Measurements from ENCODE around the gene FMO3. TPM values are rescaled to one million over a fixed set of nuclear protein-coding genes. Genes with fewer than 3 reads are reported as not detected.
A peak's percentile ranks its signal among the peaks of the same experiment; 100 is the strongest.

The FMO3 gene
- total RNA-seq, 1 donor from 2014 or later: not detected

- no peak overlapping the region for H3K4me3 Mint-ChIP-seq (ENCODE audit: low read depth)
- H3K36me3 Mint-ChIP-seq (ENCODE audit: insufficient read depth): peaks cover 3% of the 10 kb centered on the region
- H3K9me3 Mint-ChIP-seq (ENCODE audit: low read depth): peaks cover 4% of the 10 kb centered on the region
- DNase-seq (ENCODE audit: low spot score, unreplicated experiment): no peak
- no peak overlapping the region for H3K27ac Mint-ChIP-seq
- no peak for TF ChIP-seq CTCF (IDR thresholded peaks at IDR 0.05; ENCODE audit: unreplicated experiment)
- no peaks in the 10 kb centered on the region for H3K27me3 Mint-ChIP-seq
- H3K4me1 Mint-ChIP-seq (ENCODE audit: low read depth): peaks cover 52% of the 10 kb centered on the region
Measured at GRCh38 chr1:171140401-171140800, 49.7 kb downstream of the FMO3 start.

DNA sequence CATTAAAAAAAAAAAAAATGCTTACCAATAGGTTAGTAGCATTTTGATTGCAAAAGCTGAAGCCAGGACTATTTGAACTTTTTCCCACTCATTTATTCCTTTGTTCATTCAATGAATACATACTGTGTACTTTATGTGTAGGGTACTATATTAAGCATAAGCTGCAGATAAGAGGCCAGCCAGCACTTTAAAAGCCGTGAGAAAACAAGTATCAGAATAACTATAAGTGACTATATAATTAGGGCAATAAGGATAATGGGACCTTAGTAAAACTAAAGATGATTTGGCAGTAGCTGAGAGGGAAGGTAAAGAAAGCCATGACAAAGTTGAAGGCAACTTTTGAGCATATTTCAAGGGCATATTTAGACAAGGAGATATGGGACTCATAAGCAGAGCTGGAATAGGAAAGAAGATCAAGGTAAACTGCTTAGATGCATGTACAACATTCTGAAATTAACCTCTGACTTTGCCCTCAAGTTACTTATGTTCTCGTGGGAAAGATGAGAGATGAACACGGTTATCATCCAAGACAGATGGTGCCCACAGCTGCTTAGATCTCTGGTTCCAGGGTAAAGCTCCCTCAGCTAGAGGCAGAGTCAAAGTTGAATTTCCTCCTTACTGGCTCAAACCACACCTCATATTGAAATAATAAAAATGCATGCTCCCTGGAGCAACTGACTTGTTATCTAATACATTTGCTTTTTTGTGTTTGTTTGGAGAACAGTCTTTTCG is 50.4 kb downstream of the FMO3 start:
- Mint-ChIP-seq H3K9me3 (ENCODE audit: low read depth) (peaks cover 4% of the 10 kb centered on the region), H3K27me3 (no peaks in the 10 kb centered on the region), H3K4me3 (ENCODE audit: low read depth) (no peak overlapping the region), H3K4me1 (ENCODE audit: low read depth) (peaks cover 52% of the 10 kb centered on the region), H3K27ac (no peak overlapping the region), H3K36me3 (ENCODE audit: insufficient read depth) (peaks cover 3% of the 10 kb centered on the region)
- DNase-seq (ENCODE audit: low spot score, unreplicated experiment): no peak
- no peak for TF ChIP-seq CTCF (IDR thresholded peaks at IDR 0.05; ENCODE audit: unreplicated experiment)

GRCh38 chr1:171141688-171142415 is 51.1 kb downstream of the FMO3 start:
- TF ChIP-seq CTCF (IDR thresholded peaks at IDR 0.05; ENCODE audit: unreplicated experiment): no peak
- H3K4me3 Mint-ChIP-seq (ENCODE audit: low read depth): no peak overlapping the region
- peaks cover 3% of the 10 kb centered on the region for H3K36me3 Mint-ChIP-seq (ENCODE audit: insufficient read depth)
- no peaks in the 10 kb centered on the region for H3K27me3 Mint-ChIP-seq
- H3K27ac Mint-ChIP-seq: peak overlapping the region; percentile 48
- H3K4me1 Mint-ChIP-seq (ENCODE audit: low read depth): peaks cover 48% of the 10 kb centered on the region
- peaks cover 4% of the 10 kb centered on the region for H3K9me3 Mint-ChIP-seq (ENCODE audit: low read depth)
- DNase-seq (ENCODE audit: low spot score, unreplicated experiment): no peak

DNA sequence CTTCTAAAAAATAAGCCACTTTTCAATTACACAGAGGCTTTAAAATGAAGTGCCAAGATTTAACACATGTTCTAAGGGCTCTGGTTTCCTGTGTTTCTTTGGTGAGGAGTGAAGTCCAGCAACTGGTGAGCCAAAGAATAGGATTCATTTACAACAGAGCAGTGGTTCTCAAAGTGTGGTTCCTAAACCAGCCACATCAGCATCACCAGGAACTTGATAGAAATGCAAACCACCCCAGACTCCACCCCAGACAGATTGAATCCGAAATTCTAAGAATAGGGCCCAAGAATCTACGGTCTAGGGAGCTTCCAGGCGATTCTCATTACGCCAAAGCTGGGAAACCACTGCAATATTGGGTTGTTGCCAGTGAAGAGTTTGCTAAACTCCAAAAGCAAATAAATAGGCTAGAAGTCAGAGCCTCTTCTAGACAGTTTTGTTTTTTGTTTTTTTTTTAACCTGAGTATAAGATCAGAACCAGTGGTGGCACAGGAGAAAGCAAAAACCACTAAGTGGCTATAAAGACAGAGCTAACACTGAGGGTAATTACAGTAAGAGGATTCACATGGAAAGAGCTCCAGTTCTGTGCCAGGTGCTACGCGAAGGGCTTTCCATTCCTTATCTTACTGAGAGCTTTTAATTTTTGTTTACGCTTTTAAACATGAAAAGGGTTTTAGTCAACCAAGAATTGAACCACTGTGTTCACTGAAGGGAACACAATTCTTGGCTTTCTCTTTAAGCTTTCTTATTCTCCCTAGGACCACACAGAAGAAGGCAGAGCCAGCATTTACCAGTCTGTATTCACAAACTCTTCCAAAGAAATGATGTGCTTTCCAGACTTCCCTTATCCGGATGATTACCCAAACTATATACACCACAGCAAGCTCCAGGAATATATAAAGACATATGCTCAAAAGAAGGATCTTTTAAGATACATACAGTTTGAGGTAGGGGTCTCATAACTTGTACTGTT is 52.0 kb downstream of the FMO3 start:
- Mint-ChIP-seq H3K36me3 (ENCODE audit: insufficient read depth) (peaks cover 3% of the 10 kb centered on the region), H3K4me1 (ENCODE audit: low read depth) (peaks cover 40% of the 10 kb centered on the region), H3K27ac (no peak overlapping the region), H3K9me3 (ENCODE audit: low read depth) (peaks cover 4% of the 10 kb centered on the region), H3K27me3 (no peaks in the 10 kb centered on the region), H3K4me3 (ENCODE audit: low read depth) (no peak overlapping the region)
- TF ChIP-seq CTCF (IDR thresholded peaks at IDR 0.05; ENCODE audit: unreplicated experiment): no peak
- no peak for DNase-seq (ENCODE audit: low spot score, unreplicated experiment)

GRCh38 chr1:171150156-171150555 is 59.5 kb downstream of the FMO3 start:
- no peak for TF ChIP-seq CTCF (IDR thresholded peaks at IDR 0.05; ENCODE audit: unreplicated experiment)
- Mint-ChIP-seq H3K4me1 (ENCODE audit: low read depth) (peaks cover 12% of the 10 kb centered on the region), H3K27ac (no peak overlapping the region), H3K36me3 (ENCODE audit: insufficient read depth) (peaks cover 2% of the 10 kb centered on the region), H3K4me3 (ENCODE audit: low read depth) (no peak overlapping the region), H3K9me3 (ENCODE audit: low read depth) (peaks cover 2% of the 10 kb centered on the region), H3K27me3 (no peaks in the 10 kb centered on the region)
- no peak for DNase-seq (ENCODE audit: low spot score, unreplicated experiment)
